ENCODE results near the gene SHC1. TPM values are rescaled to one million over a fixed set of nuclear protein-coding genes. Genes with fewer than 3 reads are reported as not detected.
A peak's percentile ranks its signal among the peaks of the same experiment; 100 is the strongest.
"Not testable (repeated sequence)": the region's sequence is repeated elsewhere in the genome, so short reads cannot be mapped to it uniquely, and the experiment has no call there.

The SHC1 gene
- total RNA-seq, 2 experiments from 2014 or later: 59.9 to 60.0 TPM

- POLR2A ChIA-PET: interaction anchor here (0.6 to 10.2 kb wide), 10 partner anchors 10 to 65 kb away, joined by 3 to 189 read pairs (median 7); partner anchors contain the start of genes CKS1B, FLAD1, PBXIP1 and PYGO2
- peaks cover 46% of the 10 kb centered on the region for H3K4me1 Mint-ChIP-seq (ENCODE audit: low read depth)
- H3K27ac Mint-ChIP-seq: peak overlapping the region; percentile 90
- H3K4me3 Mint-ChIP-seq: peak overlapping the region; percentile 72
- H3K36me3 ChIP-seq (ENCODE audit: insufficient read depth, low read length): no peaks in the 10 kb centered on the region
- DNase-seq (peak in 1 of 14 experiments; percentile 43), ATAC-seq (ENCODE audit: poor library complexity) (no peak)
- CTCF ChIA-PET: interaction anchor here (0.6 to 13.2 kb wide), 23 partner anchors 8 to 87 kb away, joined by 3 to 159 read pairs (median 6); partner anchors contain the start of genes ADAM15, CKS1B, FLAD1 and PBXIP1
- H3K27me3 ChIP-seq (ENCODE audit: control insufficient read depth in 1 of 2, insufficient read depth in 2 of 2, low read length in 2 of 2): no peaks in the 10 kb centered on the region
- no peaks in the 10 kb centered on the region for H3K27me3 Mint-ChIP-seq
- peaks cover 6% of the 10 kb centered on the region for H3K36me3 Mint-ChIP-seq (ENCODE audit: low read depth)
- no peaks in the 10 kb centered on the region for H3K9me3 ChIP-seq (ENCODE audit: control insufficient read depth in 1 of 2, insufficient read depth in 1 of 2, low read length in 2 of 2)
- intact Hi-C loops (cut with DNase I, micrococcal nuclease): loop anchor here in 1 of 2 experiments (2.0 kb wide), 1 partner anchor 21 kb away; no protein-coding TSS in a partner anchor
- peak overlapping the region in 1 of 2 donors; percentile 96 for H3K27ac ChIP-seq (ENCODE audit: low read depth in 1 of 2, low read length in 2 of 2)
- H3K4me3 ChIP-seq (ENCODE audit: low read length): no peak overlapping the region
- TF ChIP-seq CTCF (IDR thresholded peaks at IDR 0.05): no peak
- peaks cover 48% of the 10 kb centered on the region for H3K4me1 ChIP-seq (ENCODE audit: insufficient read depth, low read length)
- no peaks in the 10 kb centered on the region for H3K9me3 Mint-ChIP-seq
Measured at GRCh38 chr1:154998201-154998780, 27.7 kb upstream of the SHC1 start.

GRCh38 chr1:154996966-154997701 lies 26.6 kb upstream of the SHC1 start:
- Histone ChIP-seq H3K27ac (ENCODE audit: low read depth in 1 of 2, low read length in 2 of 2) (no peak overlapping the region), H3K36me3 (ENCODE audit: insufficient read depth, low read length) (peaks cover 6% of the 10 kb centered on the region), H3K4me1 (ENCODE audit: insufficient read depth, low read length) (peaks cover 48% of the 10 kb centered on the region), H3K4me3 (ENCODE audit: low read length) (no peak overlapping the region), H3K9me3 (ENCODE audit: control insufficient read depth in 1 of 2, insufficient read depth in 1 of 2, low read length in 2 of 2) (no peaks in the 10 kb centered on the region), H3K27me3 (ENCODE audit: control insufficient read depth in 1 of 2, insufficient read depth in 2 of 2, low read length in 2 of 2) (no peaks in the 10 kb centered on the region)
- no peak for TF ChIP-seq CTCF (IDR thresholded peaks at IDR 0.05)
- ATAC-seq (ENCODE audit: poor library complexity) (no peak), DNase-seq (peak in 1 of 14 experiments; percentile 39)
- Mint-ChIP-seq H3K4me1 (ENCODE audit: low read depth) (peaks cover 45% of the 10 kb centered on the region), H3K4me3 (peak overlapping the region; percentile 35), H3K36me3 (ENCODE audit: low read depth) (peaks cover 3% of the 10 kb centered on the region), H3K27me3 (no peaks in the 10 kb centered on the region), H3K9me3 (no peaks in the 10 kb centered on the region), H3K27ac (peak overlapping the region; percentile 71)
- ChIA-PET CTCF (interaction anchor here (0.6 to 13.2 kb wide), 5 partner anchors 14 to 41 kb away, joined by 4 to 159 read pairs (median 5); partner anchors contain the start of genes FLAD1, PBXIP1 and PYGO2), POLR2A (interaction anchor here (1.8 to 10.2 kb wide), 3 partner anchors 16 to 41 kb away, joined by 6 to 189 read pairs (median 15); partner anchors contain the start of genes CKS1B and PBXIP1)
- intact Hi-C loops (cut with DNase I, micrococcal nuclease): no loop called here

GRCh38 chr1:154995301-154995983 lies 24.9 kb upstream of the SHC1 start:
- H3K36me3 Mint-ChIP-seq (ENCODE audit: low read depth); intact Hi-C loops (cut with DNase I, micrococcal nuclease); H3K27ac Mint-ChIP-seq; H3K4me3 ChIP-seq (ENCODE audit: low read length); H3K9me3 ChIP-seq (ENCODE audit: control insufficient read depth in 1 of 2, insufficient read depth in 1 of 2, low read length in 2 of 2); H3K27me3 ChIP-seq (ENCODE audit: control insufficient read depth in 1 of 2, insufficient read depth in 2 of 2, low read length in 2 of 2); H3K27ac ChIP-seq (ENCODE audit: low read depth in 1 of 2, low read length in 2 of 2); H3K9me3 Mint-ChIP-seq; H3K27me3 Mint-ChIP-seq; ATAC-seq (ENCODE audit: poor library complexity): not testable (repeated sequence)
- H3K36me3 ChIP-seq (ENCODE audit: insufficient read depth, low read length): peaks cover 14% of the 10 kb centered on the region
- Mint-ChIP-seq H3K4me3 (peak overlapping the region; percentile 18), H3K4me1 (ENCODE audit: low read depth) (peaks cover 45% of the 10 kb centered on the region)
- CTCF ChIA-PET: interaction anchor here (13.2 kb wide), 1 partner anchor 23 kb away, joined by 159 read pairs; no protein-coding TSS in a partner anchor
- peaks cover 34% of the 10 kb centered on the region for H3K4me1 ChIP-seq (ENCODE audit: insufficient read depth, low read length)
- POLR2A ChIA-PET: interaction anchor here (1.1 to 10.2 kb wide), 4 partner anchors 11 to 34 kb away, joined by 3 to 189 read pairs (median 4); partner anchors contain the start of genes CKS1B and PYGO2
- peak in 3 of 14 experiments; percentile 42 to 51 (median 46) for DNase-seq

Measured in CD4-positive, alpha-beta T cell (primary cell).